DOHH2 (cell line): Measurements from ENCODE around the gene POU5F1.

Source experiments
- H3F3A ChIP-seq: fragments of 200-600 bp; sonication (generic), shearing (Covaris generic); 2 replicates; pipeline ENCODE4 v1.6.0; 2016; ENCODE audit warnings: antibody characterized with exemption, mild to moderate bottlenecking; ENCODE audit not compliant: control insufficient read depth, insufficient read depth
- H3K27ac ChIP-seq: fragments of 200-600 bp; sonication (generic); 2 replicates; pipeline ENCODE4 v1.5.1; 2014; ENCODE audit warnings: low read depth, mild to moderate bottlenecking, low read length, moderate library complexity
- H3K27me3 ChIP-seq: fragments of 200-600 bp; sonication (generic); 2 replicates; pipeline ENCODE4 v1.6.1; 2014; ENCODE audit warnings: mild to moderate bottlenecking, low read length, mixed read lengths; ENCODE audit not compliant: control insufficient read depth
- H3K36me3 ChIP-seq: fragments of 200-600 bp; sonication (generic); 2 replicates; pipeline ENCODE4 v1.6.1; 2014; ENCODE audit warnings: mild to moderate bottlenecking, low read length, moderate library complexity, mixed read lengths; ENCODE audit not compliant: control insufficient read depth
- H3K4me1 ChIP-seq: fragments of 200-600 bp; sonication (generic); 2 replicates; pipeline ENCODE4 v1.6.1; 2014; ENCODE audit warnings: mild to moderate bottlenecking, low read length, mixed read lengths; ENCODE audit not compliant: control insufficient read depth
- H3K4me2 ChIP-seq: fragments of 200-600 bp; sonication (generic); 2 replicates; pipeline ENCODE4 v1.6.0; 2014; ENCODE audit warnings: mild to moderate bottlenecking, low read length, moderate library complexity
- H3K4me3 ChIP-seq: fragments of 200-600 bp; sonication (generic); 2 replicates; pipeline ENCODE4 v1.5.1; 2014; ENCODE audit warnings: mild to moderate bottlenecking, low read length, mixed read lengths
- H3K79me2 ChIP-seq: fragments of 200-600 bp; sonication (generic); 2 replicates; pipeline ENCODE4 v1.6.1; 2014; ENCODE audit warnings: mild to moderate bottlenecking, low read length, mixed read lengths; ENCODE audit not compliant: control insufficient read depth
- H3K9me2 ChIP-seq: fragments of 200-600 bp; sonication (generic); replicated peaks from 2 replicates; pipeline ENCODE4 v1.6.1; 2014; ENCODE audit warnings: mild to moderate bottlenecking, low read length, mixed read lengths; ENCODE audit not compliant: control insufficient read depth
- H3K9me3 ChIP-seq: fragments of 200-600 bp; sonication (generic); 2 replicates; pipeline ENCODE4 v1.6.1; 2014; ENCODE audit warnings: antibody characterized with exemption, low read length, mixed read lengths; ENCODE audit not compliant: control insufficient read depth, insufficient read depth
- H4K20me1 ChIP-seq: fragments of 200-600 bp; sonication (generic); 2 replicates; pipeline ENCODE4 v1.6.0; 2014; ENCODE audit warnings: low read depth, mild to moderate bottlenecking, antibody characterized with exemption, low read length, moderate library complexity; ENCODE audit not compliant: control insufficient read depth, insufficient read depth
- EZH2phosphoT487 ChIP-seq: fragments of 200-600 bp; sonication (generic); IDR thresholded peaks from 2 replicates; pipeline ENCODE4 v1.6.1; 2017; ENCODE audit warnings: borderline replicate concordance, mild to moderate bottlenecking, antibody characterized with exemption, low read length, moderate library complexity, mixed read lengths
- TF ChIP-seq, protein P1 (sequence below): fragments of 200-600 bp; sonication (generic); IDR thresholded peaks from one replicate; pipeline ENCODE4 v1.5.1; 2014; ENCODE audit warnings: antibody characterized with exemption, mild to moderate bottlenecking, low read depth, low read length; ENCODE audit not compliant: poor library complexity, severe bottlenecking

The POU5F1 gene

GRCh38 chr6:31128093-31128676, 42.3 kb downstream of the POU5F1 start:
- no peak overlapping the region for H3K4me3 ChIP-seq
- H3K79me2 ChIP-seq = no peaks in the 10 kb centered on the region
- no peaks in the 10 kb centered on the region for H3F3A ChIP-seq
- no peak for TF ChIP-seq EZH2phosphoT487
- TF ChIP-seq, protein P1, sequence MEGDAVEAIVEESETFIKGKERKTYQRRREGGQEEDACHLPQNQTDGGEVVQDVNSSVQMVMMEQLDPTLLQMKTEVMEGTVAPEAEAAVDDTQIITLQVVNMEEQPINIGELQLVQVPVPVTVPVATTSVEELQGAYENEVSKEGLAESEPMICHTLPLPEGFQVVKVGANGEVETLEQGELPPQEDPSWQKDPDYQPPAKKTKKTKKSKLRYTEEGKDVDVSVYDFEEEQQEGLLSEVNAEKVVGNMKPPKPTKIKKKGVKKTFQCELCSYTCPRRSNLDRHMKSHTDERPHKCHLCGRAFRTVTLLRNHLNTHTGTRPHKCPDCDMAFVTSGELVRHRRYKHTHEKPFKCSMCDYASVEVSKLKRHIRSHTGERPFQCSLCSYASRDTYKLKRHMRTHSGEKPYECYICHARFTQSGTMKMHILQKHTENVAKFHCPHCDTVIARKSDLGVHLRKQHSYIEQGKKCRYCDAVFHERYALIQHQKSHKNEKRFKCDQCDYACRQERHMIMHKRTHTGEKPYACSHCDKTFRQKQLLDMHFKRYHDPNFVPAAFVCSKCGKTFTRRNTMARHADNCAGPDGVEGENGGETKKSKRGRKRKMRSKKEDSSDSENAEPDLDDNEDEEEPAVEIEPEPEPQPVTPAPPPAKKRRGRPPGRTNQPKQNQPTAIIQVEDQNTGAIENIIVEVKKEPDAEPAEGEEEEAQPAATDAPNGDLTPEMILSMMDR = peak; percentile 77
- no peaks in the 10 kb centered on the region for H4K20me1 ChIP-seq
- H3K9me3 ChIP-seq = no peaks in the 10 kb centered on the region
- peaks cover 13% of the 10 kb centered on the region for H3K27me3 ChIP-seq
- no peaks in the 10 kb centered on the region for H3K4me1 ChIP-seq
- no peak overlapping the region for H3K4me2 ChIP-seq
- no peaks in the 10 kb centered on the region for H3K36me3 ChIP-seq
- no peaks in the 10 kb centered on the region for H3K9me2 ChIP-seq
- no peak overlapping the region for H3K27ac ChIP-seq

DNA sequence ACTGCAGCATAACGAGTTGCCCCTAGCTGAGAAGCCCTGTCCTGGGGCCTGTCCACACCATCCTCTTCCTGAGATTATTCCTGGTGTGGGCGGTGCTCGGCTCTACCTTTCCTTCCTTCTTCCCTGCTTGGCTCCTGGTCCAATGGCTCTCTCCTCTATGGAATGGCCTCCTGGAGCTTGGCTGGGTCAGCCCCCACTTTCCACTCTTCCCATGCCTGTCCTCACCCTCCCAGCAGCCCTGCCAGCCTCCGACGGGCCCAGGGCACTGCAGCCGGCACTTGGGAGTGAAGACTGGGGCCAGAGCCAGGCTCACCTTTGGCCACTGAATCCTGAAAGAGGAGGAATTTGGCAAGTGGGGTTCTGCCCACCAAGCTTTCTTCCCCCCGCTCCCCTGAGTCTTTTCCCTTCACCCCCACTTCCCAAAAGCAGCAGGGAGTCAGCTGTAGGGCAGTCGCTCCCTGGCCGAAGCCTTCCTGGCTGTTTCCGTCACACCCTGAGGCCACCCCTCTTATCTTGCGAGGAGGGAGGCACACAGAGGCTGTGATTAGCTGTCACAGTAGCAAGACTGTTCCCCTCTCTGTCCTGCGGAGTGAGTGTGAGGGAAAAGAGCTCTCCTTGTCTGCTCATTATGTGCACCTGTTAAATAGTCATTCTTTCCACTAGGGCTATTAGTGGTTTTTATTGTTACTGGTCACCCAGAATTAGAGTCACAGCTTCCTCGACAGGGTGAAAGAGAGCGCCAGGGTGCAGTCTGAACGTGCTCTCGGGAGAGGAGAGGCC, 43.9 kb downstream of the POU5F1 start:
- H3K79me2 ChIP-seq = no peaks in the 10 kb centered on the region

GRCh38 chr6:31125586-31126363, 44.7 kb downstream of the POU5F1 start:
- TF ChIP-seq EZH2phosphoT487 = no peak
- TF ChIP-seq, protein P1 = no peak
- H3K4me3 ChIP-seq = no peak overlapping the region
- H3F3A ChIP-seq = no peaks in the 10 kb centered on the region
- H3K27ac ChIP-seq = no peak overlapping the region
- H3K36me3 ChIP-seq = no peaks in the 10 kb centered on the region
- no peaks in the 10 kb centered on the region for H3K9me3 ChIP-seq
- no peak overlapping the region for H3K4me2 ChIP-seq
- H4K20me1 ChIP-seq = no peaks in the 10 kb centered on the region
- H3K27me3 ChIP-seq = peaks cover 13% of the 10 kb centered on the region
- no peaks in the 10 kb centered on the region for H3K79me2 ChIP-seq
- no peaks in the 10 kb centered on the region for H3K4me1 ChIP-seq
- H3K9me2 ChIP-seq = no peaks in the 10 kb centered on the region

More for the DNA sequence above, 43.9 kb downstream of the POU5F1 start:
- no peak for TF ChIP-seq EZH2phosphoT487
- TF ChIP-seq, protein P1 = no peak
- H3K9me3 ChIP-seq = no peaks in the 10 kb centered on the region
- H3K4me1 ChIP-seq = no peaks in the 10 kb centered on the region
- H3F3A ChIP-seq = no peaks in the 10 kb centered on the region
- no peaks in the 10 kb centered on the region for H3K9me2 ChIP-seq
- H3K36me3 ChIP-seq = no peaks in the 10 kb centered on the region
- no peak overlapping the region for H3K27ac ChIP-seq
- H3K4me3 ChIP-seq = no peak overlapping the region
- no peak overlapping the region for H3K4me2 ChIP-seq
- no peaks in the 10 kb centered on the region for H4K20me1 ChIP-seq
- peaks cover 13% of the 10 kb centered on the region for H3K27me3 ChIP-seq
